Mesodermal cell (in vitro differentiated cells): ENCODE data around the gene TMEM94.
"Not testable (repeated sequence)": the region's sequence is repeated elsewhere in the genome, so short reads cannot be mapped to it uniquely, and the experiment has no call there.

Experiments used
- H3K27ac ChIP-seq: 2 replicates; pipeline ENCODE4 v1.7.0; 2013; ENCODE audit warnings: mild to moderate bottlenecking, low read depth, low read length, moderate library complexity; ENCODE audit not compliant: severe bottlenecking
- H3K36me3 ChIP-seq: 2 replicates; pipeline ENCODE4 v1.7.1; 2013; ENCODE audit warnings: mild to moderate bottlenecking, low read length, moderate library complexity; ENCODE audit not compliant: control insufficient read depth, insufficient read depth
- H3K4me1 ChIP-seq: one replicate; pipeline ENCODE4 v1.7.1; 2013; ENCODE audit warnings: mild to moderate bottlenecking, low read length; ENCODE audit not compliant: insufficient read depth, control insufficient read depth, poor library complexity, severe bottlenecking
- H3K4me3 ChIP-seq: 2 replicates; pipeline ENCODE4 v1.7.0; 2013; ENCODE audit warnings: low read length, control low read depth, mild to moderate bottlenecking; ENCODE audit not compliant: insufficient read depth, poor library complexity, severe bottlenecking; ENCODE audit errors: extremely low read depth
- H3K9me3 ChIP-seq: 2 replicates; pipeline ENCODE4 v1.7.1; 2013; ENCODE audit warnings: mild to moderate bottlenecking, low read length, moderate library complexity; ENCODE audit not compliant: control insufficient read depth
- WGBS, 2 experiments: methylation state at CpG; one replicate each; pipeline ENCODE4 v1.1.5; 2013; ENCODE audit warnings: missing lambda C conversion rate in 2 of 2; ENCODE audit not compliant: insufficient coverage in 2 of 2; 5-methylcytosine and 5-hydroxymethylcytosine counted together

Gene TMEM94

DNA sequence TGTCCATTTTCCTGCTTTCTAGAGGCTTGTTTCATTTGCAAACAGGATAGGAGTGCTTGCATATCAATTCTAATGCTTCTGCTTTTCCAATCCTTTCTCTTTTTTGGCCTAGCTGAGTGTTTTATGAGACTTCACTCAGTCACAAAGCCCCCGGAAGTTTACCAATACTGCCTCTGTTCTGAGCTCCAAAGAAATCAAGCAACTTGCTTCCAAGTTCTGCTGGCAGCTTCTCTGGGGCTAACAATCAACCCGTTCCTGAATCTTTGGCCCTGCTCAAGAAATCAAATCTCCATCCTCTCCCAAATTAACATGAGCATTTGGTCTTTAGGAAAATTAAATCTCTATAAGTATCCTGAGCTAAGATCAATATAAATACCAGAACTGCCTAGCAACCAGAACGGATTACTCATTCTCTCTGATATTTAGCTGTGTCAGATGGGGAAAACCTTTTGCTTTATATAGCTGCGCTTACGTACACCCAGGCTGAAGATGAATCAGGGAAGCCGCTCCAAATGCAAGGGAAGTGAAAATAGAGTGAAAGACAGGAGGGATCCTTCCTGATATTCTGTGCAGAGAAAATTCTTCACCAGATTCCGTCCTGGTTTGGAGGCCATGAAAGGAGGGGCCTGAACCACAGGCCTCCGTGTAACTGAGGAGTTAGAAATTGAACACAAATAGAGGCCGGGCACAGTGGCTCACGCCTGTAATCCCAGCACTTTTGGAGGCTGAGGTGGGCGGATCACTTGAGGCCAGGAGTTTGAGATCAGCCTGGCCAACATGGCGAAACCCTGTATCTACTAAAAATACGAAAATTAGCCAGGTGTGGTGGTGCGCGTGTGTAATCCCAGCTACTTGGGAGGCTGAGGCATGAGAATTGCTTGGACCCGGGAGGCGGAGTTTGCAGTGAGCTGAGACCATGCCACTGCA is 27.6 kb upstream of the TMEM94 start:
- WGBS, 2 experiments = 92 to 95% methylated on average over 14 of the region's 17 CpGs
- H3K4me3 ChIP-seq = no peak overlapping the region
- H3K27ac ChIP-seq = peak overlapping the region; percentile 63
- no peaks in the 10 kb centered on the region for H3K36me3 ChIP-seq
- H3K9me3 ChIP-seq = peaks cover 5% of the 10 kb centered on the region
- peaks cover 21% of the 10 kb centered on the region for H3K4me1 ChIP-seq

DNA sequence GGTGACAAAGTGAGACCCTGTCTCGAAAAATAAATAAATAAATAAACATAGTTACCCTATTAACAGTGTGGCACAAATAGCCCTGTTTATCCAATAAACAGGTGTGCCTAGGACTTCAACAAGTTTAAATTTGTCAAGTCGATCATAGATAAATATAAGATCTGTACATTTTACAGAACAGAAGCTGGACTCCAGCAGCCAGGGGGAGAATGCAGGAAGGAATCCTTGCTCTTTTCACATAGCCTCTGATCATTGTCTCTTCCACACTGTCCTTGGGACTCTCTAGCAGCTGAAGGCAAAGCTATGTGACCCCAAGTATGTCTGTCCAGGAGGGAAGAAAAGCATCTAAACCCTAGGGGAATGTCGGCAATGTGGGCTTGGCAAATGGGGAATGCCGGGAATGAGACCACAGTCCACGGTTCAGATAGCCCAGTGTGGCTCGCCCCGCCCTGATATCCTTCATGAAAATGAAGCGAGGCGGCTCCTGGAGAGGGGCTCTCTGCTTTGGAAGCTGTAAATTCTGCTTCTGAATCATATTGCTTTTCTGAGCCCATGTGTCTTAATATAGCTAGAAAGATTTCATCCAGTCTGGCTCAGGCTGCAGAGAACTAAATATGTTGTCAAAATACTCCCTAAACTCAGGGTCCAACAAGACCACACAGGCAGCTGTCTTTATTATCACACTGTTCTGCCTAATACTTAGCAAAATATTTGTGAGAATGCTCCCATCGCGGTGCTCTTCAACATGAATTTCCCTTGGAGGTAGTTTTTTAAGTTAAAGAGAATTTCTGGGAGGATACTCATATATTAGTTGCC is 26.1 kb upstream of the TMEM94 start:
- peak overlapping the region; percentile 93 for H3K27ac ChIP-seq
- H3K36me3 ChIP-seq = no peaks in the 10 kb centered on the region
- peaks cover 5% of the 10 kb centered on the region for H3K9me3 ChIP-seq
- H3K4me1 ChIP-seq = peaks cover 21% of the 10 kb centered on the region
- no peak overlapping the region for H3K4me3 ChIP-seq
- 46 to 47% methylated on average over 5 to 9 of the region's 11 CpGs for WGBS, 2 experiments

- 78 to 84% methylated on average over 4 to 5 of the region's 6 CpGs for WGBS, 2 experiments
- no peak overlapping the region for H3K27ac ChIP-seq
- H3K36me3 ChIP-seq = no peaks in the 10 kb centered on the region
- H3K9me3 ChIP-seq = peaks cover 5% of the 10 kb centered on the region
- peaks cover 21% of the 10 kb centered on the region for H3K4me1 ChIP-seq
- no peak overlapping the region for H3K4me3 ChIP-seq
These were observed 23.1 kb upstream of the TMEM94 start for GRCh38 chr17:75433218-75433783.

DNA sequence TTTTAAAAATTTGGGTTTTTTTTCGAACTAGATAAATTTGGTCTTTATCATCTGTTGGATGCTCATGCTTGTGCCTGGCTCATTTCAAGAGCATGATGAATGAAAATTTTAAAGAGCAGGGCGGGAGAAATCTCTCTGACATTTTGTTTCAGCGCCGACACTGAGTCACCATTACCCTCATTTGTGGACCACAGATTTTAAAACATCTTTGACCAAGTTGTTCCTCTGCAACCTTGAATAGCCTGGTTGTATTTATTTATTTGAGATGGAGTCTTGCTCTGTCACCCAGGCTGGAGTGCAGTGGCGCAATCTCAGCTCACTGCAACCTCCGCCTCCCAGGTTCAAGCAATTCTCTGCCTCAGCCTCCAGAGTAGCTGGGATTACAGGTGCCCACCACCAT is 22.0 kb upstream of the TMEM94 start:
- not testable (repeated sequence) for H3K4me3 ChIP-seq, H3K9me3 ChIP-seq, H3K36me3 ChIP-seq, H3K27ac ChIP-seq
- 90 to 96% methylated on average over 3 to 4 of the region's 6 CpGs for WGBS, 2 experiments
- peaks cover 11% of the 10 kb centered on the region for H3K4me1 ChIP-seq

- H3K4me3 ChIP-seq, H3K4me1 ChIP-seq, H3K27ac ChIP-seq, H3K36me3 ChIP-seq, H3K9me3 ChIP-seq: not testable (repeated sequence)
- 87 to 92% methylated on average over 7 to 8 of the region's 8 CpGs for WGBS, 2 experiments
These were observed 19.0 kb upstream of the TMEM94 start for GRCh38 chr17:75437404-75437803.

DNA sequence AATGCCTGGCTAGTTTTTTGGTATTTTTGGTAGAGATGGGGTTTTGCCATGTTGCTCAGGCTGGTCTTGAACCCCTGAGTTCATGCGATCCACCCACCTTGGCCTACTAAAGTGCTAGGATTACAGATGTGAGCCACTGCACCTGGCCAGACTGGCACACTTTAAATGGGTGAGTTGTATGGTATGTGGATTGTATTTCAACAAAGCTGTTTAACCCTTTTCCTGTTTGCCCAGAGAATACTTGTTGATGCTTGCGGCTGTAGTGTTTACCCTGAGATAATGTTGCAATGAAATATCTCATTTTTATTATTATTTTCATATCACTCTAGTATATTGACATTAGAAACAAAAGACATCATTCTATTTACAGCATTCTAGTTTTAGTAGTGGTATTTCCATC is 17.1 kb upstream of the TMEM94 start:
- WGBS, 2 experiments = 89 to 100% methylated on average over 1 of the region's 2 CpGs
- no peaks in the 10 kb centered on the region for H3K9me3 ChIP-seq
- no peak overlapping the region for H3K27ac ChIP-seq
- H3K4me1 ChIP-seq = peaks cover 13% of the 10 kb centered on the region
- no peaks in the 10 kb centered on the region for H3K36me3 ChIP-seq
- no peak overlapping the region for H3K4me3 ChIP-seq

DNA sequence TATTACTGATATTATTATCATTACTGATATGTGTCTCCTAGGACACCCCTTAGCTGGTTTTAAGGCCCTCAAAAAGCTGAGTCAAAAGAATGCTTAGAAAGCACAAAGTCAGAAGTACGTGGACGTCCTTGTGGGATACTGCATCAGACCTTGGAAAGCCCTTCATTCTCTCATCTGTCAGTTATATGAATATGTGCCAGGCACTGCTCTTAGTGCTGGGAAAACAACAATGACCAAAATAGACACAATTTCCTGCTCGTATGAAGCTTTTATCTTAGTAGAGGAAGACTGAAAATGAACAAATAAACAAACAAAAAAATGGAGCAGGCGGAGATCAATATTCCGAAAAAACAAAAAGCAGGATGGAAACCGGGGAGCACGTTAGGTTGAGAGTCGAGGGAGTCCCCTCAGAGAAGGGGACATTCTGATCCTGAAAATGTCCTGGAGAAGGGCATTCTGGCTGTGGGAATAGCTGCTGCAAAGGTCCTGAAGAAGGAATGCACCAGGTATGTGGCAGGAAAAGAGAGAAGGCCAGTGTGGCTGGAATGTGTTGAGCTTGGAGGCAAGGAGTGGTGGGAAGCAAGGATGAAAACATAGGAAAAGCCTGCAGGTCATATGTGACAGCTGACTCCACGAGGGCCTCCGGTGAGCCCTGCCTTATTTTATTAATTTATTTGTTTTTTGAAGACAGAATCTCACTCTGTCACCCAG is 15.5 kb upstream of the TMEM94 start:
- Histone ChIP-seq H3K9me3 (no peaks in the 10 kb centered on the region), H3K36me3 (no peaks in the 10 kb centered on the region), H3K4me1 (peaks cover 16% of the 10 kb centered on the region), H3K4me3 (no peak overlapping the region), H3K27ac (no peak overlapping the region)
- 88 to 90% methylated on average over 7 to 8 of the region's 10 CpGs for WGBS, 2 experiments

- 100% methylated on average over 1 to 2 of the region's 4 CpGs for WGBS, 2 experiments
These were observed 14.0 kb upstream of the TMEM94 start for GRCh38 chr17:75442168-75443103.

DNA sequence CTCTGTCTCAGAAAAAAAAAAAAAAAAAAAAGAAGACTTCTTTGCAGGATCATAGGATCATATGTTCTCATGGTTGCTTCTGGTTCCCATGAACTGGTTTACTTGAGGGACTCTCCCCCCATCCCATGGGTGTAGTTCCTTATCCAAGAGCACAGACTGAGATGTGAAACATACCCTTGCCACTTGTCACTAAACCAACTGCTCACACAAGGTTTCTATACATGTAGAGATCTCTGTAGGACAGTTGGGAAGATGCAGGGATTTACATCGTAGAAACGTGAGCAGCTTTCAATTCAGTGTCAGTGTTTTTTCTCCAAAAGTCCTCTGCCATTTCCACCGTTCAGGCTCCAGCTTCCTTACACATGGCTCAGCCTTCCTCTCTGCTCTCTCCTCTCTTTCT is 11.1 kb upstream of the TMEM94 start:
- Histone ChIP-seq H3K36me3 (no peaks in the 10 kb centered on the region), H3K9me3 (no peaks in the 10 kb centered on the region), H3K27ac (no peak overlapping the region), H3K4me1 (peaks cover 20% of the 10 kb centered on the region), H3K4me3 (no peak overlapping the region)
- 95 to 100% methylated on average over 3 of the region's 3 CpGs for WGBS, 2 experiments

More at GRCh38 chr17:75442168-75443103, 14.0 kb upstream of the TMEM94 start:
- Histone ChIP-seq H3K27ac (no peak overlapping the region), H3K36me3 (no peaks in the 10 kb centered on the region), H3K4me1 (peaks cover 16% of the 10 kb centered on the region), H3K9me3 (no peaks in the 10 kb centered on the region), H3K4me3 (no peak overlapping the region)
